ENCODE measurements around the gene MRPS18A.
"Not testable (repeated sequence)": the region's sequence is repeated elsewhere in the genome, so short reads cannot be mapped to it uniquely, and the experiment has no call there.

The MRPS18A gene

DNA sequence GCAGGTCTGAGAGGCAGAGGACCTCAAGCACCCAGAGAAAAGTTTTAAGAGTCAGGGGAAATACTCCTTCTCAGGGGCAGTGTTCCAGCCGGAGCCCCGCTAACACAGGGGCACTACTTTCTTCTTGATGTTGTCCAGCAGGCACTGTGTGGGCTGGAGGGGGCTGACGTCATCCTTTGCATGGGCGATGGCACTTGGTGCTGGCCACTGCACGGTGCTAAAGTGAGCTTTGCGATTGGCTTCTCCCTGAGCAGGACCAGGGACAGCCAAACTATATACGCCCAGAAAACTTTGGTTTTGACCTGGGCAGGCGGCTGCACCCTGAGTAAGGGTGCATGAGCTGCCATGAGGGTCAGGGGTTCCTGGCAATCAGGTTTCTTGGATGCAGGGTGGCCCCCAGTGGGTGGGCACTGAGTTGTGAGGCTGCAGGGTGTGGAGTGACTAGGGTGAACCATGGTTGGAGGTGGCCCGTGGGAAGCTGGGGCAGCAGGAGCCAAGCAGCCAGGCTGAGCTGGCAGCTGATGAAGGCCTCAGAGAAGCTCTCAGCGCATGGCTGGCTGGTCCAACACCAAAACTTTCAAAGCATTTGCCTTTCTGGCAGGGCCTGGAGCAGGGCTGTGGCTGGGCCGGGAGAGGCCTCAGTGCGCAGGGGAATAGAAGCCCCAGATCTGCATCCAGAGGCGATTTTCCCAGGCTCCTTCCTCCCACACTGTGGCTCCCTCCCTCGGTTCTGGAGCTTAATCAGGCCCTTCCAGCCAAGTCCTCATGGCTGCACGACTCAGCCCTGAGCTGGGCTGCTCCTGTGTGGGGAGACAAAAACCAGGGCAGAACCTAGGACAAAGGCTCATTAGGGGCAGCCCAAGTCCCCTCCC lies 18.3 kb downstream of the MRPS18A start:
- DNase-seq: no peak

- peak; percentile 49 for DNase-seq
Observed at GRCh38 chr6:43668151-43669028, 19.2 kb downstream of the MRPS18A start.

GRCh38 chr6:43667245-43668150 lies 20.1 kb downstream of the MRPS18A start:
- peak; percentile 20 for DNase-seq

DNA sequence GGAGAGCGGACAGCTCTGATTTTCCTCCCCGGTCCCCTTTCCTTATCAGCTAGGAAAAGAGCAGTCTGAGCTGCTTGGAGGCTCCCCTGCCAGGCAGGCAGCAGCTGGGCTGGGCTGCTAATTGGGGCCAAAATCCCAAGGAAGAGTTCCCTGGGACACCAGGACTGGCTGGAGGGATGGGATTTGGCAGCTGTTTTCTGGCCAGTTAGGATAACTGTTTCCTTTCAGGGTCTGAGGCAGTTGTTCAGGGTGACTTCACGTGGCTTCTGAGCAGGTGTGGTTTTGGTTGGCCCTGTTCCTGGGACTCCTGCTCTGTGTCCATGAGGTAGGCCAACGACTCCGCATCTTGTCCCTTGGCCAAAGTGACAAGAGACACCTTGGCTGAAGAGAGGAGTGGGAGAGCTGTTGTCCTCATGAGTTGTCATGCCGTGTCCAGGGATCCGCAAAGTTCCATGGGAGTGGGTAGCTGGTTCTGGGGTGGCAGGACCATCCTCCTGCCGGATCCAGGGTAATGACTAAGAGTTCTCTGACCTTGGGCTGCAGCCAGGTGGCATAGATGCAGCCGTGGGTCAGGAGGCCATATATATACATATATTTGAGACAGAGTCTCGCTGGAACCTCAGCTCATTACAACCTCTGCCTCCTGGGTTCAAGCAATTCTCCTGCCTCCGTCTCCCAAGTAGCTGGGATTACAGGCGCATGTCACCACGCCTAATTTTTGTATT lies 21.2 kb downstream of the MRPS18A start:
- DNase-seq: no peak

DNA sequence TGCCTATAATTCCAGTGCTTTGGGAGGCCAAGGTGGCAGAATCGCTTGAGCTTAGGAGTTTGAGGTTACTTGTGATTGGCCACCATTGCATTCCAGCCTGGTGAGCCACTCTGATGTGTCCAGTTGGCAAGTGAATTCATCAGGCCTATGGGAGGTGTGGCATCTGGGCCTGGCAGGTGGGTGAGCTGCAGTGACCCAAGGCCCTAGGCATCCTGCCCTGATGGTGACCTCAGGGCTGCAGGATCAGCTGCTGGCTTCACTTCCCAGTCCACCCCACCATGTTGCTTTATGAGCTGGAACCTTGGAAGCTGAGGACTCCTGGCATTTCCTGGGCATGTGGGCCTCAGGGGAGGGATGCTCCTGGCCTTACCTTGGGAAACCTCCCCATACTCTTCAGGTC lies 22.2 kb downstream of the MRPS18A start:
- no peak for DNase-seq

GRCh38 chr6:43662948-43663347 lies 24.6 kb downstream of the MRPS18A start:
- not testable (repeated sequence) for DNase-seq

- no peak for DNase-seq
Observed at GRCh38 chr6:43658161-43658560, 29.4 kb downstream of the MRPS18A start.

- no peak for DNase-seq
Observed at GRCh38 chr6:43657221-43657802, 30.3 kb downstream of the MRPS18A start.

DNA sequence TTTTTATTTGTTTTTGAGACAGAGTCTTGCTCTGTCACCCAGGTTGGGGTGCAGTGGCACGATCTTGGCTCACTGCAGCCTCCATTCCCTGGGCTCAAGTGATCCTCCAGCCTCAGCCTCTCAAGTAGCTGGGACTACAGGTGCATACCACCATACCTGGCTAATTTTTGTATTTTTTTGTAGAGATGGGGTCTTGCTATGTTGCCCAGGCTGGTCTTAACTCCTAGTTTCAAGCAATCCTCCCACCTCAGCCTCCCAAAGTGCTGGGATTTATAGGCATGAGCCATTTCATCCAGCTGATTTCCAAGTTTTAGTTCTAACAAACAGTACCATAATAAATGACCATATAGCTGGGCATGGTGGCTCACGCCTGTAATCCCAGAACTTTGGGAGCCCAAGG lies 34.8 kb downstream of the MRPS18A start:
- DNase-seq: not testable (repeated sequence)

DNA sequence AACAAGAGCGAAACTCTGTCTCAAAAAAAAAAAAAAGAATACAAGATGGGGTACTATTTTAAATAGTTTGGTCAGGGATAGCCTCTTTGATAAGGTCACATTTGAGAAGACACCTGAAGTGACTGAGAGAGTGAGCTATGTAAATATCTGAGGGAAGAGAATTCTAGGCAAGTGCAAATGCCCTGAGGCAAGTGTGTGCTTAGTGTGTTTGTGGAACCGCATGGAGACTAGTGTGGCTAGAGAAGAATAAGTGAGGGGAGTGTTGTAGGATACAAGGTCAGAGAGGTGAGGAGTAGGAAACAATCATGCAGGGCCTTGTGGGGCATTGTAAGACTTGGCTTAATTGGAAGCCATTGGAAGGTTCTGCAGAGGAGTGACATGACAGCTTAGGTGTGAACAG lies 39.3 kb downstream of the MRPS18A start:
- DNase-seq: no peak

GRCh38 chr6:43647613-43648012 lies 40.0 kb downstream of the MRPS18A start:
- DNase-seq: no peak

- no peak for DNase-seq
Observed at GRCh38 chr6:43645613-43645964, 42.0 kb downstream of the MRPS18A start.

DNA sequence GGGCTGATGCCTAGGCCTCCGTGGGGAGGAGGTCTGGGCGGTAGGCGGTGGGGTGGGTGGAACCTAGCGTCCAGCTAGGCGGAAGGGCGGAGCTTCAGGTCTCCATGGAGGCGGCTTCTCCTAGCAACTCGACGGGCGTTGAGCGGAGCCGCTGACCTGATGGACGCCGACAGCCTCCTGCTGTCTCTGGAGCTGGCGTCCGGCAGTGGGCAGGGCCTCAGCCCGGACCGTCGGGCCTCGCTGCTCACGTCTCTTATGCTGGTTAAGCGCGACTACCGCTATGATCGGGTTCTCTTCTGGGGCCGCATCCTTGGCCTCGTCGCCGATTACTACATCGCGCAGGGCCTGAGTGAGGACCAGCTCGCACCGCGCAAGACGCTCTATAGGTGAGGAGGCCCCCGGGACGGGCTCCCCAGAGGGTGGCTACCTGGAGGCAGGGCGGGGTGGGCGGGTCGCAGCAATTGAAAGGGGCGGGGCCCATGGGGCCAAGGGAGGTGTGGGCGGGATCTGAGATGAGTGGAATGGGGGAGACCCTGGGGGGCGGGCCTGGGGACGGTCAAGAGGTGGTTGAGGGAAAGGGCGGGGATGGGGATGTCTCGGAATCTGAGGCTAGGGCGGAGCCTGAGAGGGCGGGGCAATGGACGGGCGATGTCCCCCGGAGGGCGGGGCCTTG lies 42.5 kb downstream of the MRPS18A start, which contains the start of gene RSPH9:
TSS of gene RSPH9 (plus strand) at position 97 of the 673 bp plus-strand sequence. CDS start at position 160, 63 bp downstream.
- no peak for DNase-seq

DNA sequence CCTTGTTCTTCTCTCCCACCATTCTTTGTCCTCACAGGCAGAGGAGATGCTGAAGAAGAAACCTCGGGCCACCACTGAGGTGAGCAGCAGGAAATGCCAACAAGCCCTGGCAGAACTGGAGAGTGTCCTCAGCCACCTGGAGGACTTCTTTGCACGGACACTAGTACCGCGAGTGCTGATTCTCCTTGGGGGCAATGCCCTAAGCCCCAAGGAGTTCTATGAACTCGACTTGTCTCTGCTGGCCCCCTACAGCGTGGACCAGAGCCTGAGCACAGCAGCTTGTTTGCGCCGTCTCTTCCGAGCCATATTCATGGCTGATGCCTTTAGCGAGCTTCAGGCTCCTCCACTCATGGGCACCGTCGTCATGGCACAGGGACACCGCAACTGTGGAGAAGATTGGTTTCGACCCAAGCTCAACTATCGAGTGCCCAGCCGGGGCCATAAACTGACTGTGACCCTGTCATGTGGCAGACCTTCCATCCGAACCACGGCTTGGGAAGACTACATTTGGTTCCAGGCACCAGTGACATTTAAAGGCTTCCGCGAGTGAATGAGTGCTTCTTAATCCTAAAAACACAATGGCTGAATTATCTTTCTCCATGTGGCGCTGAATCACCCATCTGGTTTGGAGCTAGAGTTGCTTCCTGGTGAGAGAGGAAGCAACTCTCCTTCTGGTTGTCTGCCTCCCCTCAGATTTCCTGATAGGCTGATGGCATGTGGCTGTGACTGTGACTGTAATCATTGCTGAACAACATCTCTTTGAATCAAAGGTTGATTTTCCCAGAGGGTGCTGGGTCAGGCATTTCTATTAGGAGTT lies 47.4 kb downstream of the MRPS18A start:
- no peak for DNase-seq

- DNase-seq: no peak
Observed at GRCh38 chr6:43636308-43636659, 51.3 kb downstream of the MRPS18A start.

- DNase-seq: peak; percentile 67
Observed at GRCh38 chr6:43635387-43636307, 51.9 kb downstream of the MRPS18A start, which contains the start of gene MAD2L1BP. Gene MAD2L1BP, plus strand, starts transcription at chr6:43635840. Its CDS starts 36 bp downstream, at chr6:43635876.

DNA sequence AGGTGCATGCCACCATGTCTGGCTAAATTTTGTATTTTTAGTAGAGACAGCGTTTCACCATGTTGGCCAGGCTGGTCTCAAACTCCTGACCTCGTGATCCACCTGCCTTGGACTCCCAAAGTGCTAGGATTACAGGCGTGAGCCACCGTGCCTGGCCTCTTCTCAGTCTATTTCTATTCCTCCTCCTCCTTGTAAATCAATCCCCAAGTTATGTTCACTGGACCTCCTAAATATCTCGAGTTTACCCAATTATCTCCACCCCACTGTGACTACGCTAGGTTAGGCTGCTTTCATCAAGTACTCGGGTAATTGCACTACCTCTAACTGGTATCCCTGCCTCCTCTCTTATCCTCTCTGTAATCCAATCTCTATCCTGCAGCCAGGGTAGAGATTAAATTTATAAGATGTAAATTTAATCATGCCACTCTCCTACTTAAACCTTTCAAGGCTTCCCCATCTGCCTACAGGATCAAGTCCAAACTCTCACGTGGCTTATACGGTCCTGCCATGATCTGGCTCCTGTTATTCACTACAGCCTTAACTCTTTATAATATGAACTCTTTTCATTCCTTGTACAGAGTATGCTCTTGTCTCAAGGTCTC lies 52.8 kb downstream of the MRPS18A start:
- DNase-seq: peak; percentile 85

- DNase-seq: not testable (repeated sequence)
Observed at GRCh38 chr6:43633002-43633401, 54.6 kb downstream of the MRPS18A start.
